ENCODE results near the gene CEP83.

GRCh38 chr12:94309373-94309772, 150.3 kb downstream of the CEP83 start:
- no peak for TF ChIP-seq CTCF (IDR thresholded peaks at IDR 0.05)
- TF ChIP-seq POLR2A (IDR thresholded peaks at IDR 0.05) = no peak
